GM12892 (cell line): ENCODE data around the gene STX18.

Experiments used
- POLR2A ChIP-seq: IDR thresholded peaks from 2 replicates; pipeline ENCODE4 v1.6.1; 2011; ENCODE audit warnings: low read depth, low read length, control low read depth
- TAF1 ChIP-seq: IDR thresholded peaks from 2 replicates; pipeline ENCODE4 v1.6.1; 2011; ENCODE audit warnings: low read depth, mild to moderate bottlenecking, control low read depth, low read length, borderline replicate concordance

DNA sequence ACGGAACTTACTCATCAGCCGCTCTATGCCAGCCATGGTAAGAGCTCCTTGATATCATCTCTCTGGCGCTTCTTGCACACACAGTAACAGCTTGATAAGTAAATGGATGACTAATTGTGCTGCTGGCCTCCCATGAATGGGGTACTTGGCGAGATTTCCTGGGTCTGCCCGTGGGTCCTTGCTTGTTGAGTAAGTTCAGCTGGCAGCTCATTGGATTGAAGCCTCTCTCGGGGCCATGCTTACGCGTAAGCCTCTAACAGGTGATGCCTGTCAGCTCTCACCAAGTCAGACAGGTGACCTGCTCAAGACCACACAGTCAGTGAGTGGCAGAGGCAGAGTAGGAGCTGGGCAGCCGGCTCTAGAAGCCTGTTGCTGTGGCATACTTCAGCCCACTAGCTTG lies 147.2 kb downstream of the STX18 start:
- no peak for TF ChIP-seq POLR2A
- no peak for TF ChIP-seq TAF1
